HG03039 (cell line): Measurements from ENCODE around the gene LPIN3.
"Not testable (repeated sequence)": the region's sequence is repeated elsewhere in the genome, so short reads cannot be mapped to it uniquely, and the experiment has no call there.

Source experiments
- ATAC-seq: cut with Tn5 transposase; IDR thresholded peaks from one replicate; pipeline ENCODE4 v1.9.1; 2021; ENCODE audit warnings: mild to moderate bottlenecking, moderate library complexity; ENCODE audit not compliant: unreplicated experiment

Gene LPIN3, protein sequence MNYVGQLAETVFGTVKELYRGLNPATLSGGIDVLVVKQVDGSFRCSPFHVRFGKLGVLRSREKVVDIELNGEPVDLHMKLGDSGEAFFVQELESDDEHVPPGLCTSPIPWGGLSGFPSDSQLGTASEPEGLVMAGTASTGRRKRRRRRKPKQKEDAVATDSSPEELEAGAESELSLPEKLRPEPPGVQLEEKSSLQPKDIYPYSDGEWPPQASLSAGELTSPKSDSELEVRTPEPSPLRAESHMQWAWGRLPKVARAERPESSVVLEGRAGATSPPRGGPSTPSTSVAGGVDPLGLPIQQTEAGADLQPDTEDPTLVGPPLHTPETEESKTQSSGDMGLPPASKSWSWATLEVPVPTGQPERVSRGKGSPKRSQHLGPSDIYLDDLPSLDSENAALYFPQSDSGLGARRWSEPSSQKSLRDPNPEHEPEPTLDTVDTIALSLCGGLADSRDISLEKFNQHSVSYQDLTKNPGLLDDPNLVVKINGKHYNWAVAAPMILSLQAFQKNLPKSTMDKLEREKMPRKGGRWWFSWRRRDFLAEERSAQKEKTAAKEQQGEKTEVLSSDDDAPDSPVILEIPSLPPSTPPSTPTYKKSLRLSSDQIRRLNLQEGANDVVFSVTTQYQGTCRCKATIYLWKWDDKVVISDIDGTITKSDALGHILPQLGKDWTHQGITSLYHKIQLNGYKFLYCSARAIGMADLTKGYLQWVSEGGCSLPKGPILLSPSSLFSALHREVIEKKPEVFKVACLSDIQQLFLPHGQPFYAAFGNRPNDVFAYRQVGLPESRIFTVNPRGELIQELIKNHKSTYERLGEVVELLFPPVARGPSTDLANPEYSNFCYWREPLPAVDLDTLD

DNA sequence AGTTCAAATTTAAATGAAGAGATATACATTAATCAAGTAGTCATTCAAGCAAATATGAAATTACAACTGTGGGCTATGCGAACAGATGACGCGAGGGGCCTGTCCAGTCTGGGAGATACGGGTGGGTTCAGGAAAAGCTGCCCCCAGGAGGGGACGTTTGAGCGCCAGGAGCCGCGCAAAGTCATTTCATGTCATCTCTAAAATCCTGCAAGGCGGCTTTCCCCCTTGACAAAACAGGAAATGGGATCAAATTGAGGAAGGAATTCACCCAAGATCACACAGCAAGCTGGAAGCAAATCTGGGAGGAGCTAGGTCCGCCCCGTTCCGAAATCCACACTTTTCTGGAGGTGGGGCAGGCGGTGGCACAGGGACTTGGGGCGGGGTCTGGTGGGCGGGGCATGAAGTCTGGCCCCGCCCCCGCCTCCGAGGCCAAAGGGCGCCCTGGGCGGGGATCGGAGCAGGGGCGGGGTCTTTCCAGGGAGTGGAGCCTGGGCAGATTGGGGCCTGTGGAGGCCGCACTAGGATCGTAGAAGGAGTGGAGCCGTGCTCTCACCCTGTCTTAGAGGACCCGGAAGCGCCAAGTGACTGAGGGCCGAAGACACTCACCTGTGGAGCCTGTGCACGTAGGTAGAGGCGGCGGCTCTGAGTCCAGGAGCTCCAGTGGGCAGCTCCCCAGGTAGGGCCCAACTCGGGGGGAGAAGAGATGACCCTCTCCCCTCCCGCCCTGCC, at the start of gene LPIN3:
LPIN3 (plus strand) TSS at position 495 of the 729 bp plus-strand sequence. CDS start 4,983 bp downstream, outside the sequence.
- ATAC-seq, result no peak

DNA sequence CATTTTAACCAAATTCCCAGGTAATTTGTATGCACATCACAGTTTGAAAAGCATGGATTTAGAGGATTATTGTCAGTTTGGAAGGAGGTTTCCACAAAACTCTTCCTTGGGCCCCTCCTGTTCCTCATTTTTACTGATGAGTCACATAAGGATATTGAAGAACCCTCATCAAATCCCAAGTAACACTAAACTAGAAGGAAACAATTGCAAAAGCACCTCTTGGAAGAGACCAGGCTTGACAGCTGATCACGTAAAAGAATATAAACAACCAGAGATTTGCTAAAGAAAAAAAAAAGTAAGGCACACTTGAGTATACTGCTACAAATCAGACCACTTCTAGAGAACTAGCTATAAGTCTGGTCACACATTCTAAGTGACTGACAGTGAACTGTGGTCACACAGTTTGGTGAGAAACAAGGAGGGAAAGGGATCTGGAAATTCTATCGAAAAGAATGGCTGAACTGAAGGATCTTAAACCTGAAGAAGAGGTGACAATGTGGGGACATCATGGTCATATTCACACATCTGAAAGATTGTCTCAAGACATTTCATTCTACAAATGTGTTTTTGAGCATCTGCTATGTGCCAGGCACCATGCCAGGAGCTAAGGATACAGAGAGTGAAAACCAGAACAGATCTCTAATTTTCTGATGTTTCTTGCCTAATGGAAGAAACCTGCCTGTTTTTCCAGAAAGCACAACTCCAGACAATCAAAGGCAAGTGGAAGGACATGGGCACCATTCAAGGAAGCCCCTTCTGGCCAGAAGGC, 47.2 kb upstream of the LPIN3 start:
- ATAC-seq, result no peak

DNA sequence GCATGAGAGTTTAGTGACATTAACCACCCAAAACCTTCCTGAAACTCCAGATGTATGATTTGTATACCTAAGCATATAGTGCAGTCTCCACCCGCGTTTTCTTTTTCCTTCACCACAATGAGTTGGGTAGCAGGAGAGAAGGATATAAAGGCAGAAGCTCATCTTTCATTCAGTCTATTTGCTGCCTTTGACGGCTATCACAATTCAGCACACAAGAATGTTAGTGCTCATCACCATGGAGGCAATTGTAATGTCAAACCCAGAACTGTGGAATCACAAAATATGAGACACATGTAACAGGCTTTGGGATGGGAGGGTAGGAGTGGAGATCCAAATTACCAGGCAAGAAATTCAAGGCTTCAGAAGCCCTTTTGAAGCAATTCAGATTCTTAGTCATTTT, 40.7 kb upstream of the LPIN3 start:
- ATAC-seq, result no peak

DNA sequence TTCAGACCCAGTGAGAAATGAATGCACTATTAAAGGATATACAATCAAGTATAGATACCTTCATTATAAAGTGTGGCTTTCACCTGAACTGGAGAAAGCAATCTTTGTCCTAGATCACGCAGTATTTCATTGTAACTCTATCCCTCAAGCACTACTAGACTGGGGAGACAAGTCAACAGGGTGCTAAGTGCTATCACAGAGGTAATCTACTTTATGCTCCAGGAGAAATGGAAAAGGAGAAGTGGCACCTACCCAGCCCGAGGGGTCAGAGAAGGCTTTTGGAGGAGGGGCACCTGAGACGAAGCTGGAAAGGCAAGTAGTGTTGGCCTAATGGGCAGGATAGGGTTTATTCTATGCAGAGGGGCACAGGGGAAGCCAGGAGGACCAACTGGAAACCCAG, 40.2 kb upstream of the LPIN3 start:
- ATAC-seq, result no peak

DNA sequence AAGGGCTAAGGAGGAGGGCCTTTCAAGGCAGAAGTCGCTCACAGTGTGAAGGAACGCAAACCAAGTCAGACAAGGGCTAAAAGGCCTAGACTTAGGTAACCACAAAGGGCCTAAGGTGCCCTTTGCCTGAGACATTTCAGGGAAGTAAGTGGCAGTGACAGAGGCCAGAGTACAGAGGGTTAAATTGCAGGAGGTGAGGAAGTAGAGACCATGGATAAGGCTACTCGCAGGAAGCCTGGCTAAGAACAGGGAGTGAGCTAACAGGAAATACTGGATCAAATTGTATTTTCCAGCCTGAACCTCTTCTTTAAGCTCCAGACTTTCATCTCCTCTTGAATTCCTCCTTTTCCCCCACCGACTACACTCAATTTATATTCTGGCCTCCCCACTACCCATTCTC, 39.7 kb upstream of the LPIN3 start:
- ATAC-seq, result no peak

DNA sequence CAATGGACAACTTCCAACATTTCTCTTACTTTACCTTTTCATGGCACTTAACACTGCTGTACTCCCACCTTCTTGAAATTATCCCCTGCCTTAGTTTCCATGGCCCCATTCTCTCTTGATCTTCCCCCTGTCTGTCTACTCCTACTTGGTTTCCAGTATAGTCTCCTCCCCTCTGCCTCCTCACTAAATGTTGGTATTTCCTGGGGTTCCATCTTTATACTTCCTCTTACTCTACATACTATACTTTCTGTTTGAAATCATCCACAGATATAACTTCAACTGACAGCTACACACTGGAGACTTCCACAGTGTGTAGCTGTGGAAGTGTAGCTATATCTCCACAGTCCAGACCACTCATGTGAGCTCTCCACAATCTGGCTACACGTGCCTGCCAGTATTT, 36.6 kb upstream of the LPIN3 start:
- ATAC-seq, result no peak

DNA sequence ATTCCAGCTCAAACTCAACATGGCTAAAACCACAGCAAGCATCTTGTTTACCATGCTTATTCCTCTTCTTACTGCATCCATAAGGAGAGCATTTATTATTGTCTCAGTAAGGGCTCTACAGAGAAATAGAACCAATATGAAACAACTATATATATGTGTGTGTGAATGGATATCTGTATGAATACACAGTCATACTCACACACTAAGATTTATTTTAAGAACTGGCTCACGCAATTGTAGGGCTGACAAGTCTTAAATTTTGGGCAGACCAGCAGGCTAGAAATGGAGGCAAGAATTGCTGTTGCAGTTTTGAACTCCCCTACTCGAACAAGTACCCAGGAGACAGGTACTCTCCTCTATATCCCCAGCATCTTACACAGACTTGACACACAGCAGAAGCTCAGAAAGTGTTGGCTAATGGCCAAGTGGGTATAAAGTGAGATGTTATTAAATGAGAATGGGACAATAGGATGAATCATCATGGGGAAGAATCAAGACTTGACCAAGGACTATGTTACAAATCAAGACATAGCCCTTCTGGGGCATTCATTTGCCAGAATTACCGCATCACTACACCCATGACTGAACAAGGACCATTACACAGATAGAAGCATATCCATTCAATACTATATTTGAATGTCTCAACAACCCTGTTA, 36.1 kb upstream of the LPIN3 start:
- ATAC-seq, result no peak

DNA sequence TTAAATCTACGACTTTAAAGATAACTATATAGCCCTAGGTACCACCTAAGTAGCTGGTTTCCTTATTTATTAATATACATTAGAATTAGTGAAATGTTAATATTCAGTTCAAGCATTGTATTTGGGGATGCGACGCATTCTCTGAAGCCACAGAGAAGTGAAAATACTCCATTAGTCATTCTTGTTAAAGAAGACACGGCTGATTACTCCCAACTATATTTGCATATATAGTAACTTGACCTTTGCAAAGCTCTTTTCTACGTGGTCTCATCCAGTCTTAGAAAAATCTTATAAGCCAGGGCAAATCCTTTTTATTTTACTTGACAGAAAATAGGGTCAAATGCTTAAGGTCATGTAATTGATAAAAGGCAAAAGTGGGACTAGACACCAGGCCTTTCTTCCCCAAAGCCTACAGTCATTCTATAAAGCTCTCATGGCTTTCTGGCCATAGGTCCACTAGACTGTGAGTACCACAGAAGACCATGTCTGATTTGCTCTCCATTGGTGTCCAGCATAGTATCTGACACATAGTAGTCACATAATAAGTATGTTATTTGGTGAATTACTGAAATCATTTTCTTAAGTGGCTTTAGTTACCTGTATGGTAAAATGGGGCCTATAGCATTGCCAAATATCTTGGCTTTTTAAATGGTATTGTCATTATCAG, 34.4 kb upstream of the LPIN3 start:
- peak; percentile 78 for ATAC-seq

DNA sequence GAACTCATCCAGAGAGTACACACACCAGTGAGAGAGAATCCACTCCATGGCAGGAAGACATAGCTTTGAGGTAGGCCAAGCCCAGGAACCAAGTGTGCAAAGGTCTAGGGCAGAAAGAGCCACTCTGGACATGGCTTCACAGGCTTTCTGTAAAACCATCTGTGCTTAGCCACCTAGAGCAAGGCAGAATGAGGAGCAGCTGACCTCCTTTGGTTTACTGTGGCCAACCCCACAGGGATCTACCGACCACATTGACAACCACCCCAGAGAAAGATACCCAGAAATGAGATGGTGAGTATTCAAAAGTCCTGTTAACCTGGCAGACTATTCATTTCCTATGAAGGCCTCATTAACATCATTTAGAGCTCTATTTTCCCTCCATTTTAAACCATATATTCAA, 33.6 kb upstream of the LPIN3 start:
- no peak for ATAC-seq

DNA sequence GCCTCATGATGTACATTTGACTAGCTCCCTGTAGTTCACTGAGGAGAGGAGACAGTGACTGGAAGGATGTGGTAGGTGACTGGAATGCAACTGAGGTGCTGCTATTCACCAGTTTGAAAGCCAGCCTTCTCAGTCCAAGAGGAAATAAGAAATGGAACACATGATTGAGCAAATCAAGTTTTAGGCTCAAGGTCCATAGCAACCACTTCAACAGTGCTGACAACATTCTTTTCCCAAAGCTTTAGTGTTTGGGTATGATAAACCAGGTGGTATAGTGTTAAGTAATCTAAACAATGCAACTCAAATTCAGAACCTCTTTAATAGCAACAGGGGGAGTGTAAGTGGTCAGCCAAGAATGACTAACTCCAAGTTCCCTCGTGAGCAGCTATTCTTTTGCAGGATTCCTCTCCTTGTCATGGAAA, 32.3 kb upstream of the LPIN3 start:
- no peak for ATAC-seq

DNA sequence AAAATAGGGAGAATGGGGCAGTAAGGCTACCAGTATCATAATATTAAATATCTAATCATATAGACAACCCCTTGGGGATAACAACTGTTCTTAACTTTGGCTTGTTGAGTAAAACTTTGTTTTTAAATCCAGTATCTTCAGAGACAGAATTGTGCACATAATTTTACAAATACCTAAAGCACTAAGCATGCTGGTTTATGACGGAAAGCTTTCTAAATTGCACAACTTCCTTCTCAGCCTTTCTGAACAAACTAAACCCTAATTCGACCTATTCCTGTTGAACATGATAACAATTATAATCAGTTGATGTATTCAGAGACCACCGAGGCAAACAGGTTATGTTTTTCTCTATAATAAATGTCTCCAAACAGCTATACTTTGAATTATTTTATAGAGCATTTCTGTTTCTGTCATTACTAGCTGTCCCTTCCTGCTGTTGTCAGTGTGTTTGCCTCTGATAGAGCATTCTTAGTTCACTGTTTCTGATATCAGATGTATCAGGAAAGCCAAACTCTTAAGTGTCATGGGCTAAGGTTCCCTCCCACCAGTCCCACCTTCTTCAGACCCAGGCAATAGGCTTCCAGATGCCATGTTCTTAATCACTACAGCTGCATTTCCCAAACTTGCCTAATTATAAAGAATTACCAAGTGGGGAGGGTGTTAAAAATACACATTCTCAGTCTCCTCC, 31.8 kb upstream of the LPIN3 start:
- ATAC-seq, result no peak

DNA sequence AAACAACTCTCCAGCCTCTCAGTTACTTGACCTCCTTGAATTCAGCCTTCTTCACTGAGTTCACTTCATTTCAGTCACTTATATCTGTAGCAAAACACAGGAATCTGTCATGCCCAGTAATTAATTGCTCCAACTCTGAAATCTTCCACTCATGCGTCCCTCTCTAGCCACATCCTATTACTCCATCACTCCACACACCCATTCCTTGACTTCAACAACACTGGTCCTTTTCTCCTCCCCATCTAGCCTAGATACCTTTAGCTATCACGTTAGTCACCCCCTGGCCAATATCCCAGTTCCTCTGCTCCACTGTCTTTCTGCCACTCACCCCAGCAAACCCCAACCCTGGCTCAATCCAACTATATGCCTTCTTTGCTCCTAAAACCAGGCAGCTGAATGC, 30.8 kb upstream of the LPIN3 start:
- no peak for ATAC-seq

DNA sequence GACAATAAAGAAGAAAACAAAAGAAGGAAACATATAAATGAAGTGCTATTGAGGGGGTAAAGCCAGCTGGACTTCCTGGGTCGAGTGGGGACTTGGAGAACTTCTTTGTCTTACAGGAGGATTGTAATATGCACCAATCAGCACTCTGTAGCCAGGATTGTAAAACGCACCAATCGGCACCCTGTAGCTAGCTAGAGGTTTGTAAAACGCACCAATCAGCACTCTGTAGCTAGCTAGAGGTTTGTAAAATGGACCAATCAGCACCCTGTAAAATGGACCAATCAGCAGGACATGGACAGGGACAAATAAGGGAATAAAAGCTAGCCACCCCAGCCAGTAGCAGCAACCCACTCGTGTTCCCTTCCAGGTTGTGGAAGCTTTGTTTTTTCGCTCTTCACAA, 28.6 kb upstream of the LPIN3 start:
- not testable (repeated sequence) for ATAC-seq

DNA sequence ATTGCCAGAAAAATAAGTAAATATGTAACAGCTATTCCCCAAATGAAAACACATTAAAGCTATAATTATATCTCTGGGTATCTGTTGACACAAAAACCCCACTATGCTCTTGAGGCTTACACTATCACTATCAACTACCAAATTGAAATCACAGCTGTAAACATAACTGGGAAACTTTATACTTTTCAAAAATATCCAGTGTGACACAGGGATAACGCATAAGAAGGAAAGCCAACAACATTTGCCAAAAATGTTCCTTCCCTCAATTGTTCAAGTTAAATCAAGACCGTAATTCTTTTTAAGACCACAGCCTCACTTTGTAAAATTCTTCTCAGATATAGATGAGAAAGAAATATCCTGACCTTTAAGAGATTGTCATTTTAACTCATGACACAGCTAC, 26.2 kb upstream of the LPIN3 start:
- ATAC-seq, result no peak

DNA sequence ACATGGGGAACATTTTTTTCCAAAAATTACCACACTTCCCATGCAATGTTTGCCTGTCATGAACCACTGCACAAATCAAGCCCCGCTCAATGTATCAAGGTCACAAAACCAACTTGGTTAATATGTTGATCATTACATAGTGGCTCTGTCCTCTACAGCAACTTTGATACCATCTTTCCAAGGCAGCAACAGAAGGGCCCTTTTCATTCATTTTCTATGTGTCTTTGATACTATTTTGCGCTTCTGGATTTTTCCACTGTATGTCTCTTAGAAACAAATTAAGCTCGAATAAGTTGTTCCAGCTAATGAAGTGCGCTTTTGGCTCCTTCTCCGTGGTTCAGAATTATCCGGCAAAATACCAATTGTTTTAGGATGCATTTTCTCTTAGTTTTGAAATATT, 24.6 kb upstream of the LPIN3 start:
- no peak for ATAC-seq

DNA sequence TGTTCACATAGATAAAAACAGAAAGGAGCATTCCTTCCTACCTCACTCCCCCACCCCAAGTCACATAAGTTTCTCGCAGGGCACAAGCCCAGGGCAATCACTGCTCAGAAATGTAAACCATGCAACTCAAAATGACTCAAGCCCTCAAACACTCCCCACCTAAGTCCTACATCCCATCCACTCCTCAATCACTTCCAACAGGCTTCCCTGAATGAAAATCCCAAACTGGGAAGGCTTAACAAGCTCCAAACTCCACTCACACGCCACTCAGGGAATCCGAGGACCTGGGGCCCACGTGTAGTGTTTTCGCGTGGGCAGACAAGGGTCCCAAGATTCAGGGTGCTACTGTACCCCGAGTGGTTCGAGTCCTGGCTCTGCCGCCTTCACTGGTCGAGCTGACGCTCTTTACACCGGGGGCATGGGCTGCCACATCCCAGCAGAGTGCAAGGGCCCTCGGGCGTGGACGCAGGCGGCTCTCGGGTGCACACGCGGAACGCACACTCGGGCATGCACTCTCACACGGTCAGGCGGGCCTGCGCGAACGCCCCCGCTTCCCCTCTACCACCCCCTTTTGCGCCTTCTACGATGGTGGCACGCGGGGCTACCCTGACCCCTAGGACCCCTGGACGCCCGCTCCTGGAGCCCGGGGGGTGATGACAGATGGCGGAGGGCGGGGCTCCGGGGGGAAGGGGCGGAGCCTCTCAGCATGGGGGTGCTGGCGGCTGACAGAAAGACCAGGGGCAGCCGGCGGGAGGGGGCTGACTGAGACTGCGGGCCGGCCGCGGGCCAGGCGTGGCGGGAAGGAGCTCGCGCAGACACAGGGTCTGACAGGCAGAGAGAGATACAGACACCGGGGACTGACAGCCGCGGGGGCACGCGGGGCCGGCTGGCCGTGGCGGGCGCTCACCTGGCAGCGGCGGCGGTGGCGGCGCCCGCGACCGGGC, 23.7 kb upstream of the LPIN3 start:
- ATAC-seq, result peak; percentile 50

DNA sequence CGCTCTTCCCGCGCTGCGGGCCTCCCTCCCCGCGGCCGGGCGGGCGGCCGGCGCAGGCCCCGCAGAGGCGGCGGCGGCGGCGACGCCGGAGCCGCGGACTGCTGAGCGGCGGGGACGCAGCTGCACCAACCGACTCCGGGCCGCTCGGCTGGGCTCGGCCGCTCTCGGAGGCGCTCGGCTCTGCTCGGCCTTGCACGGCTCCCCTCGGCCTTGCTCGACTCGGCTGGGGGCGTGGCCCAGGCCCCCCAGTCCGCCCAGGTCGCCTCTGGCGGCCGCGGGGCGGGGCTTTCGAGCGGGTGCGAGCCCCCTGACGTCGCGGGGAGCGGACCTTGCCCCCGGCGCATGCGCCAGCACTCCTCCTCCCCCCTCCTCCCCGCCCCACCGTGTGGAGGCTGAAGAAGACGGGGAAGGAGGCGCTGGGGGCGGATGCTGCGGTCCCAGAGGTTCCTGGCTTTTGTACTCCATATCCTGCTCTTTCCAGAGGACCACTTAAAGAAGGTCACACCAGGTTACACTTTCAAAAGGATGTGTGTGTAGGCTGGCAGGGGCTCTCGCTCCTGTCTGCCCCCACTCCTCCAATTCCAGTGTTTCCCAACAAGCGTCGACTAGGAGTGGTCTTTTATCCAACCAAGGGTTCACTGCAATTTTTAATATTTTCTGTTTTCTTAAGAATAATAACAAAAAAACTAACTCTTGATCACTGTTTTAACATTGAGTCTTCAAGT, 22.9 kb upstream of the LPIN3 start, which contains the start of gene ZHX3:
ZHX3 (minus strand) TSS at position 186 of the 725 bp plus-strand sequence. CDS start 112,815 bp downstream, outside the sequence.
- ATAC-seq, result peak; percentile 95
